ENCODE measurements around the gene COL15A1. TPM values are rescaled to one million over a fixed set of nuclear protein-coding genes. Genes with fewer than 3 reads are reported as not detected.
"Not testable (repeated sequence)": the region's sequence is repeated elsewhere in the genome, so short reads cannot be mapped to it uniquely, and the experiment has no call there.

The COL15A1 gene
- total RNA-seq, 1 donor from 2014 or later = 0.07 TPM

DNA sequence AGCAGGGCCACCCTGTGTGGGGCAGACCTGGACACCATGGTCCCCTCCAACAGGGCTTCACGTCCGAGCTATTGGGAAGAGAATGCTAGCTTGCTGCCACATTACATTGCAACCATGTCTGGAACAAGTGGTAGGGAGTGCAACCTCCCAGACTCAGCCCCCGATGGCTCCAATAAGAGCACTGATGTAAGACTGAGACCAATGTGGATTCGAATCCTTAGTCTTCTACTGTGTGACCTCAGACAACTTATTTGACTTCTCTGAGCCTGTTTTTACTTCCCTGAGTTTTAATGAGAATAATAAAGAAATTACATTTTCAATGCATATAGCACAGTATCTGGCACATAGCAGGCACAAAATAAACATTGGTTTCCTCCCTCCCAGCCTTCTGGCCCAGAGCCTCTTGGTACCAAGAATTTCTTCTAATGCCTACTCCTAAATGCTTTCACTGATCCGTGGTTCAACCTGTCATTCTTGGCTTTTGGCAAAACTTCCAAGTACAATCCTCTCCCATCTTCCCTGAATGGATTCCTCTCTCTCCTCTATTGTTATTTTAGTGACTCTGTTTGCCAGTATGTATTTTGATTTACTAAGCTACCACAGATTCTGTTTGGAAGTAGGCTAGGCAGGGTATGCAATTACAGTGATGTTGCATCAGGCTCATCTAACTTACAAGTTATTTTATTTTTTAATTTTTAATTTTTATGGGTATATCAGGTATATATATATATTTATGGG is 34.6 kb upstream of the COL15A1 start:
- H3K4me3 Mint-ChIP-seq = no peak overlapping the region
- H3K27ac Mint-ChIP-seq = no peak overlapping the region
- H3K27me3 Mint-ChIP-seq = peaks cover 5% of the 10 kb centered on the region
- ChIA-PET CTCF (no interaction called here), POLR2A (no interaction called here)
- no peaks in the 10 kb centered on the region for H3K4me1 Mint-ChIP-seq
- TF ChIP-seq, protein P1, sequence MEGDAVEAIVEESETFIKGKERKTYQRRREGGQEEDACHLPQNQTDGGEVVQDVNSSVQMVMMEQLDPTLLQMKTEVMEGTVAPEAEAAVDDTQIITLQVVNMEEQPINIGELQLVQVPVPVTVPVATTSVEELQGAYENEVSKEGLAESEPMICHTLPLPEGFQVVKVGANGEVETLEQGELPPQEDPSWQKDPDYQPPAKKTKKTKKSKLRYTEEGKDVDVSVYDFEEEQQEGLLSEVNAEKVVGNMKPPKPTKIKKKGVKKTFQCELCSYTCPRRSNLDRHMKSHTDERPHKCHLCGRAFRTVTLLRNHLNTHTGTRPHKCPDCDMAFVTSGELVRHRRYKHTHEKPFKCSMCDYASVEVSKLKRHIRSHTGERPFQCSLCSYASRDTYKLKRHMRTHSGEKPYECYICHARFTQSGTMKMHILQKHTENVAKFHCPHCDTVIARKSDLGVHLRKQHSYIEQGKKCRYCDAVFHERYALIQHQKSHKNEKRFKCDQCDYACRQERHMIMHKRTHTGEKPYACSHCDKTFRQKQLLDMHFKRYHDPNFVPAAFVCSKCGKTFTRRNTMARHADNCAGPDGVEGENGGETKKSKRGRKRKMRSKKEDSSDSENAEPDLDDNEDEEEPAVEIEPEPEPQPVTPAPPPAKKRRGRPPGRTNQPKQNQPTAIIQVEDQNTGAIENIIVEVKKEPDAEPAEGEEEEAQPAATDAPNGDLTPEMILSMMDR (IDR thresholded peaks at IDR 0.05) = no peak
- ATAC-seq (ENCODE audit: low read depth) = no peak
- no peak for DNase-seq
- intact Hi-C loops (cut with micrococcal nuclease) = no loop called here
- no peaks in the 10 kb centered on the region for H3K36me3 Mint-ChIP-seq (ENCODE audit: low read depth)
- no peaks in the 10 kb centered on the region for H3K9me3 Mint-ChIP-seq

DNA sequence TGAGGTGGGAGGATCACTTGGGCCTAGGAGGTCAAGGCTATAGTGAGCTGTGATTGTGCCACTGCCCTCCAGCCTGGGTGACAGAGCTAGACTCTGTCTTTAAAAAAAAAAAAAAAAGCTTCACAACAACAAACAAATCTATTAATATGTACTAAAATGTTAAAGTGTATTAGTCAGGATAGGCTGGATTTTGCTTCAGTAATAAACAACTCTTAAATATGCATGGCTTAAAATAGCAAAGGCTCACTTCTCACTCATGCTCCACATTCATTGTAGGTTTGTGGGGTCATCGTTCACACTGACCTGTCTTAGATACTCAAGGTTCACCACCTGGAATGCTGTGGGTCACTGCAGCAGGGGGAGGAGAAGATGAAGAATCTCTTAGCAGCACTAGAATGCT is 33.8 kb upstream of the COL15A1 start:
- no peak overlapping the region for H3K27ac Mint-ChIP-seq
- TF ChIP-seq, protein P1 (IDR thresholded peaks at IDR 0.05) = no peak
- ATAC-seq (ENCODE audit: low read depth) (no peak), DNase-seq (no peak)
- no peaks in the 10 kb centered on the region for H3K9me3 Mint-ChIP-seq
- H3K36me3 Mint-ChIP-seq (ENCODE audit: low read depth) = no peaks in the 10 kb centered on the region
- ChIA-PET CTCF (no interaction called here), POLR2A (interaction anchor here (0.6 kb wide), 1 partner anchor 42 kb away, joined by 6 read pairs; no protein-coding TSS in a partner anchor)
- H3K27me3 Mint-ChIP-seq = peaks cover 4% of the 10 kb centered on the region
- H3K4me1 Mint-ChIP-seq = no peaks in the 10 kb centered on the region
- no peak overlapping the region for H3K4me3 Mint-ChIP-seq
- intact Hi-C loops (cut with micrococcal nuclease) = no loop called here

DNA sequence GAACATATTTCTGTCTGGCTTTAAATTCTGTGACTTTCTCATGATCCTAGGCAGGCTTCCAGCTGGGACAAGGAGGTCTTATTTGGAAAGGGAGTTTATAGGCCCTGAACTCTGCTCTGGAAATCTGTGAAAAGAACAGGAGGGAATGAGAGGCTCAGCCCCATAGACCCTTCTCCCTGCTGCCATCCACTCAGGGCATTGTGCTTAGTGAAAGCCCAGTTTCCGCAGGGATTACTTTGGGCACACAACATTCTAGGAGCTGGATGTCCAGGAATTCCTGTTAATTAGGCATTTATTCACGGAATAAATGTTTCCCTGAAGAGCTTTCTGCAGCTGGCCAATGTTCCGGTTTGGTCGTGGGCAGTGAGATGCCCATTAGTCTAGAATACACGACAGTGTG is 32.7 kb upstream of the COL15A1 start:
- Mint-ChIP-seq H3K9me3 (no peaks in the 10 kb centered on the region), H3K4me3 (no peak overlapping the region), H3K36me3 (ENCODE audit: low read depth) (no peaks in the 10 kb centered on the region), H3K27me3 (peaks cover 9% of the 10 kb centered on the region), H3K27ac (no peak overlapping the region), H3K4me1 (no peaks in the 10 kb centered on the region)
- POLR2A ChIA-PET = no interaction called here
- TF ChIP-seq, protein P1 (IDR thresholded peaks at IDR 0.05) = no peak
- CTCF ChIA-PET = no interaction called here
- intact Hi-C loops (cut with micrococcal nuclease) = no loop called here
- DNase-seq (no peak), ATAC-seq (ENCODE audit: low read depth) (no peak)

DNA sequence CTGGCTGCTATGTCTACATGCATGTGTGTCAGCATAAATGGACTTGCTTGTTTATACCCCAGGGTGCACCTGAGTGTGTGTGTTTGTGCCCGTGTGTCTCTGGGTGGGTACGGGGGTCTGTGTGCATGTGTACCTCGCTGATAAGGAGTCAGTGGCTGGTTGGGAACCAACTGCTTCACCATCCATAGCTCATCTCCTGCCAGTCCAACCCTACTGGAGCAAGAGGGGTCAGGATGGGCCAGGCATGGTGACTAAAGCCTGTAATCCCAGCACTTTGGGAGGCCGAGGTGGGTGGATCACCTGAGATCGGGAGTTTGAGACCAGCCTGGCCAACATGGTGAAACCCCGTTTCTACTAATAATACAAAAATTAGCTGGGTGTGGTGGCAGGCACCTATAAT is 32.0 kb upstream of the COL15A1 start:
- ATAC-seq (ENCODE audit: low read depth); CTCF ChIA-PET; H3K36me3 Mint-ChIP-seq (ENCODE audit: low read depth); H3K27me3 Mint-ChIP-seq; H3K4me1 Mint-ChIP-seq; H3K9me3 Mint-ChIP-seq; H3K27ac Mint-ChIP-seq; H3K4me3 Mint-ChIP-seq; DNase-seq; POLR2A ChIA-PET; intact Hi-C loops (cut with micrococcal nuclease): not testable (repeated sequence)

DNA sequence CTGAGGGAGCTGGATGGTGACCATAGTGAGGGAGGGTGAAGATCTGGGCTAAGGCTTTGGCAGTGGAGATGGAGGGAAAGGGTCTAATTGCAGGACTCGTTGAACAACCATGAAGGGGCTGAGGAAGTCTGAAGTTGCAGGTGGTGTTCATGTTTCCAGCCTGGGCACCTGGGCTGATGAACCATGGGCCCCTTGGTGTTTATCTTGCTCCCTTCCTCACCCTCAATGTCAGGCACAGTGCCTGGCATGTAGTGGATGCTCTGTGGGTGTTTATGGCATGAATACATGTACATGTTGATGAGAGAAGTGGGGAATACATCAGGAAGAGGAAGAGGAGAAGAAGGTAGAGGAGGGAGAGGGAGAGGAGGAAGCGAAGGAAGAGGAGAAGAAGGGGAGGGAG is 31.3 kb upstream of the COL15A1 start:
- intact Hi-C loops (cut with micrococcal nuclease) = no loop called here
- DNase-seq = no peak
- H3K27ac Mint-ChIP-seq = no peak overlapping the region
- ChIA-PET POLR2A (no interaction called here), CTCF (no interaction called here)
- H3K36me3 Mint-ChIP-seq (ENCODE audit: low read depth) = no peaks in the 10 kb centered on the region
- H3K4me1 Mint-ChIP-seq = no peaks in the 10 kb centered on the region
- no peak for ATAC-seq (ENCODE audit: low read depth)
- H3K9me3 Mint-ChIP-seq = no peaks in the 10 kb centered on the region
- no peak overlapping the region for H3K4me3 Mint-ChIP-seq
- TF ChIP-seq, protein P1 (IDR thresholded peaks at IDR 0.05) = no peak
- peaks cover 6% of the 10 kb centered on the region for H3K27me3 Mint-ChIP-seq

DNA sequence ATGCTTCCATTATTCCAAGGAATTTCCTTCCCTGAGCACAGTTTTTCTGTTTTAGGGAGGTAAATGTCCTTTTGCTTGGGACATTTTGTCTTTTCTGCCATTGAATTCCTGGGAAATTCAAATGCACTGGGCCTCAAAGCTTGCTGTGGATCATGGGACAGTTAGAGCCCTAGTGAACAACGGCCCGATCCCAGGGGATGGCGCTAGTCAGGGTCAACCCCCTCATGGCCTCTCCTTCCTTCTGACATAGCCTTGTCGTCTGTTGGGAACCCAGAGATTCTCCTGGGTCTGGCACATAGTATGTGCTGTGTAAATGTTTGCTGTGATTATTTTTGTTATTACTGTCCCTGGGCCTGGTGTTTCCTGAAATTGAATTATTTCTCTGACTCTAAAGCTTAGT is 30.7 kb upstream of the COL15A1 start:
- CTCF ChIA-PET = no interaction called here
- intact Hi-C loops (cut with micrococcal nuclease) = no loop called here
- TF ChIP-seq, protein P1 (IDR thresholded peaks at IDR 0.05) = no peak
- no peak for ATAC-seq (ENCODE audit: low read depth)
- H3K27ac Mint-ChIP-seq = no peak overlapping the region
- no peak for DNase-seq
- H3K4me3 Mint-ChIP-seq = no peak overlapping the region
- peaks cover 6% of the 10 kb centered on the region for H3K27me3 Mint-ChIP-seq
- H3K36me3 Mint-ChIP-seq (ENCODE audit: low read depth) = no peaks in the 10 kb centered on the region
- no peaks in the 10 kb centered on the region for H3K4me1 Mint-ChIP-seq
- H3K9me3 Mint-ChIP-seq = no peaks in the 10 kb centered on the region
- POLR2A ChIA-PET = no interaction called here

All from activated B cell treated with CpG ODN at 0.5 μM for 24 hours (primary cell).